IPS DF 4.7 (cell line): ENCODE data around the gene OAS3.

ENCODE experiments used
- DNase-seq: peaks from one replicate; pipeline ENCODE4 v3.0.0-alpha.2; 2013; ENCODE audit warnings: low spot score; ENCODE audit errors: extremely low read depth

Gene OAS3

DNA sequence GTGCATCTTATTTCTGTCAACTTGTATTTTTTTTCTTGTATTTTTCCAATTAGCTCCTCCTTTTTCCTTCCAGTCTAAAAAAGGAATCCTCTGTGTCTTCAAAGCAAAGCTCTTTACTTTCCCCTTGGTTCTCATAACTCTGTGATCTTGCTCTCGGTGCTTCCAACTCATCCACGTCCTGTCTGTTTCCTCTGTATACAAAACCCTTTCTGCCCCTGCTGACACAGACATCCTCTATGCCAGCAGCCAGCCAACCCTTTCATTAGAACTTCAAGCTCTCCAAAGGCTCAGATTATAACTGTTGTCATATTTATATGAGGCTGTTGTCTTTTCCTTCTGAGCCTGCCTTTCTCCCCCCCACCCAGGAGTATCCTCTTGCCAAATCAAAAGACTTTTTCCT is 72.4 kb downstream of the OAS3 start:
- no peak for DNase-seq

GRCh38 chr12:113014565-113014964 is 76.3 kb downstream of the OAS3 start:
- DNase-seq = no peak

- no peak for DNase-seq
Observed at GRCh38 chr12:113016796-113017195, 78.5 kb downstream of the OAS3 start.

GRCh38 chr12:113019025-113019424 is 80.8 kb downstream of the OAS3 start:
- DNase-seq = no peak

GRCh38 chr12:113021500-113021899 is 83.2 kb downstream of the OAS3 start:
- DNase-seq = no peak
